ENCODE measurements around the gene ABCA4.
"Not testable (repeated sequence)": the region's sequence is repeated elsewhere in the genome, so short reads cannot be mapped to it uniquely, and the experiment has no call there.

ABCA4 gene

GRCh38 chr1:94120991-94121390, at the start of gene ABCA4:
Gene ABCA4 (minus strand): TSS chr1:94121148. CDS start chr1:94121045, 103 bp downstream.
- no peak for DNase-seq (ENCODE audit: low read depth)

GRCh38 chr1:94169126-94169525, 48.2 kb upstream of the ABCA4 start:
- no peak for DNase-seq (ENCODE audit: low read depth)

GRCh38 chr1:94165843-94166242, 44.9 kb upstream of the ABCA4 start:
- DNase-seq (ENCODE audit: low read depth) = no peak

- not testable (repeated sequence) for DNase-seq (ENCODE audit: low read depth)
These were observed 43.9 kb upstream of the ABCA4 start for GRCh38 chr1:94164885-94165284.

- not testable (repeated sequence) for DNase-seq (ENCODE audit: low read depth)
These were observed 43.2 kb upstream of the ABCA4 start for GRCh38 chr1:94164121-94164520.

- not testable (repeated sequence) for DNase-seq (ENCODE audit: low read depth)
These were observed 42.3 kb upstream of the ABCA4 start for GRCh38 chr1:94163249-94163648.

- peak; percentile 53 for DNase-seq (ENCODE audit: low read depth)
These were observed 39.9 kb upstream of the ABCA4 start for GRCh38 chr1:94160811-94161210.

GRCh38 chr1:94156096-94156625, 35.2 kb upstream of the ABCA4 start:
- DNase-seq (ENCODE audit: low read depth) = no peak

GRCh38 chr1:94154989-94155388, 34.0 kb upstream of the ABCA4 start:
- no peak for DNase-seq (ENCODE audit: low read depth)

GRCh38 chr1:94153133-94153532, 32.2 kb upstream of the ABCA4 start:
- no peak for DNase-seq (ENCODE audit: low read depth)

GRCh38 chr1:94149166-94149565, 28.2 kb upstream of the ABCA4 start:
- not testable (repeated sequence) for DNase-seq (ENCODE audit: low read depth)

- no peak for DNase-seq (ENCODE audit: low read depth)
These were observed 25.3 kb upstream of the ABCA4 start for GRCh38 chr1:94146273-94146672.

GRCh38 chr1:94144836-94145235, 23.9 kb upstream of the ABCA4 start:
- no peak for DNase-seq (ENCODE audit: low read depth)

GRCh38 chr1:94143809-94144176, 22.8 kb upstream of the ABCA4 start:
- no peak for DNase-seq (ENCODE audit: low read depth)

GRCh38 chr1:94143173-94143808, 22.3 kb upstream of the ABCA4 start:
- no peak for DNase-seq (ENCODE audit: low read depth)

GRCh38 chr1:94142583-94142982, 21.6 kb upstream of the ABCA4 start:
- DNase-seq (ENCODE audit: low read depth) = no peak

GRCh38 chr1:94142022-94142421, 21.1 kb upstream of the ABCA4 start:
- DNase-seq (ENCODE audit: low read depth) = peak; percentile 48

- no peak for DNase-seq (ENCODE audit: low read depth)
These were observed 11.2 kb upstream of the ABCA4 start for GRCh38 chr1:94132111-94132510.

GRCh38 chr1:94130851-94131595, 10.1 kb upstream of the ABCA4 start:
- no peak for DNase-seq (ENCODE audit: low read depth)

- DNase-seq (ENCODE audit: low read depth) = no peak
These were observed 5.7 kb upstream of the ABCA4 start for GRCh38 chr1:94126651-94127050.

GRCh38 chr1:94125551-94126514, 4.9 kb upstream of the ABCA4 start:
- no peak for DNase-seq (ENCODE audit: low read depth)

GRCh38 chr1:94124538-94124937, 3.6 kb upstream of the ABCA4 start:
- no peak for DNase-seq (ENCODE audit: low read depth)
